Stimulated activated CD4-positive, alpha-beta T cell treated with anti-CD3 and anti-CD28 coated beads, Interleukin-1b, Interleukin-23, amount 100 ng/mL, for 24 hours (primary cell): ENCODE results near the gene CIPC.

Experiments
- DNase-seq, 4 experiments: peaks; one replicate each; pipeline ENCODE4 v3.0.0-alpha.2; 2020; ENCODE audit warnings: low read depth in 4 of 4, low spot score in 1 of 4

CIPC gene

DNA sequence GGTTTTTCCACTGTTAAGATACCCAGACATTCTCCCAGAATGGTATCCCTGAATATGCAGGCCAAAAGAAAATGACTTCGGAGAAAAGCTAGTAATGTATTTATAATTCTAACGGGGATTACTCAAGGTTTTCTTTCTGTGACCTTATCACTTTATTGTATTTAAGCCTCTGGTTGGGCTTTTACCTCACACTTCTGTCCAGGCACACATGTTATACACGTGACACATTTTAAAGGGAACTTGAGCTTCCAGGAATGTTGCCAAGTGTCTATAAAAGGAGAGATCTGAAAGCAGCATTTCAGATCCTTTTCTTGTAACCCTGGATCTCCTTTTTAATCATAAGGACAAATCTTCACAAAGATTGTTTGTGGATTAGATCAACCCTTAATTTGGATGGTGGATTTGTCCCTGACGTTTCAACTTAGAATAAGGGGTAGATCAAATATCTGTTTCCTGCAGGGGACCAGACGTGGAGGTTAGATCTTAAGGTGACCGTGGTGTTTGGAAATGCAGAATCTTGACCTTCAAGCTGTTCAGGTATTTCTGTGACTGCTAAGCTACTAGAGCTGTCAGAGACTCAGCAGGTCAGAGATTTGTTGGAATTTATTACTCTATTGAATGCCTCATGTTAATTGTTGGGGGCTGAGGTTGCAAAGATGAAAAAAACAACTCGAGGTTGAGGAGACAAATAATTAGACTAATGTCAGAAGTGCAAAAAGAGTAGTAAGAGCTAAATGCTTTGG, 1.5 kb downstream of the CIPC start:
- no peak for DNase-seq

- no peak for DNase-seq
Measured at GRCh38 chr14:77100961-77101360, 2.9 kb downstream of the CIPC start.

DNA sequence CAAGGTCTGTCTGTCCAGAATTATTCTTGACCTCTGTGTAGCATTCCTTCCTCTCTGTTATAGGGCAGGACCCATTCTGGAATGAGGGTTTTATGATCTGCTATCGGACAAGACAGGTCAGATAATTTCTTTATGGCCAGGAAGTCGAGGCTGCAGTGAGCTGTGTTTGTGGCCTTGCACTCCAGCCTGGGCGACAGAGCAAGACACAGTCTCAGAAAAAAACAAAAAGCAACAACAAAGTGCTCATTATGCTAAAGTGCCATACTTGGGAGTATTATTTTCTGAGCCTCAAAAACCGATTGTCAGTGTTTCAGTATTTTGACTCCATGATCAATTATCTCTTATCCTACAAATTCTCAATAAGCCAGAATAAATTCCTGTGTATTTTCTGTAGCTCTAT, 4.1 kb downstream of the CIPC start:
- no peak for DNase-seq

DNA sequence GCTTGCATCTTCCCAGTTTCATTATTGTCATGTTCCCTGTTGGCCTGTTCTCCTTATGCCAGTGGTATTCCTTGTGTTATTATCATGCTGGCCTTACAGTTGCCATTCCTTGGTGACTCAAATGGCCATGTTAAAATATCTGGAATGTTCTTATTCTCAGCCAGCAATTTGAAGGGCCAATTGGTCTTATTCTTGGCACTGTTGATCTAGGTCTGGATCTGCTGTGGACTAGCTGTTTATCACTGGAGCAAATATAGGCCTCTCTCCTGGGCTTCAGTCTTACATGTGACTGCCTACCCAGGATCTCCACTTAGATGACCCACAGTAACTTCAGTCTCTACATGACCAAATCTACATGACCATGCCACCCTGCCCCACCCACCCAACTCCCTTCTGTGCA, 5.4 kb downstream of the CIPC start:
- DNase-seq, result no peak

- DNase-seq, result no peak
Measured at GRCh38 chr14:77103951-77104350, 5.9 kb downstream of the CIPC start.

DNA sequence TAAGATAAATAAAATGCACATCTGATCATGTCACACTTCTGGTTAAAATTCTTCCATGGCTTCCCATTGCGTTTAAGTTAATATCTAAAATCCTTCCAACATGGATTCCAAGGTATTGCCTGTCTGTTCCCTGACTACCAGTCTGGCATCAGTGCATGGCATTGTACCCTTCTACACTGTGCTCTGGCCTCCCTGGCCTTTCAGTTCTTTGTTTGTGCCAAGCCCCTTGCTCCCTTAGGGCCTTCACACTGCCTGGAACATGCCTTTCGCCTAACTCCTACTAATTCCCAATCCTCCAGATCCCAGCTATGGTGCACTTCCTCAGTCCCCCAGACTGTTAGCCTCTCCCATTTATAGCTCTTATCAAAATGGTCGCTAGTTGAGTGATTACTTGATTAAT, 6.3 kb downstream of the CIPC start:
- DNase-seq, result no peak

- no peak for DNase-seq
Measured at GRCh38 chr14:77105145-77105939, 7.3 kb downstream of the CIPC start.

DNA sequence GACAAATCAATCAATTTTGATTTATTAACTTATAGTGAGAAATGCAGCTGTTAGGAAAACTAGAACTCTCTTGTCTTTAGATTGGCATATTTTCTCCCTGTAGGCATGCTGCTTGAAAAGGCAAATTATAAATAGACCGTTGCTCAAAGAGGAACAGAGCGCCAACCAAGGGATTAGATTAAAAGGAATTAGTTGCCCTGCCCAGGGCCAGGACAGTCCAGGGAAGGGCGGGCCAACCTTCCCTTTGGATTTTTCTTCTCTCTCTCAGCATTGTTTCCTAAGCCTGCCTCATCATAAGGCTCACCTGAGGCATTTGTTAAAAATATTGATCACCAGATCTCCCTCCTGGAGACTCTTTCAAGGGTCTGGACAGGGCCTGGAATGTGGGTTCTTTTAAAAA, 8.6 kb downstream of the CIPC start:
- no peak for DNase-seq

DNA sequence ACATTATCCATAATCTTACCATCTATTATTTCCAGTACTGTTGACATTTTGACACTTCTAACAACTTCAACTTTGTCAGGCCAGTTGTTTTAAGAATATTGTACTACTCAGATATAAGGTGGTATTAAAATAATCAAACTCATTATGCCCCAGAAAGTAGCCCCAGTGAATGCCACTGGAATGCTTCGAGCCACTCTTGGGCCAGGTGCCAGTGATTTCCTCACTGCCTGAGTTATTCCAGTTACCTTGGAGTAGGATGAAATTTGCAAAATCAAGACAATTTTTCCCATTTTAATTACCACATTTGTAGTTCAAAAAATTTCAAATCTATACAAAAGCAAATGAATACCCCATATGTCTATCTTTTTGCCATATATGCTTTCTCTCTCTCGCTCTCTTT, 9.2 kb downstream of the CIPC start:
- no peak for DNase-seq

GRCh38 chr14:77108753-77109152, 10.7 kb downstream of the CIPC start:
- no peak for DNase-seq

GRCh38 chr14:77109656-77110055, 11.6 kb downstream of the CIPC start:
- no peak for DNase-seq

GRCh38 chr14:77110286-77110685, 12.2 kb downstream of the CIPC start:
- no peak for DNase-seq

GRCh38 chr14:77111021-77111420, 13.0 kb downstream of the CIPC start:
- no peak for DNase-seq

DNA sequence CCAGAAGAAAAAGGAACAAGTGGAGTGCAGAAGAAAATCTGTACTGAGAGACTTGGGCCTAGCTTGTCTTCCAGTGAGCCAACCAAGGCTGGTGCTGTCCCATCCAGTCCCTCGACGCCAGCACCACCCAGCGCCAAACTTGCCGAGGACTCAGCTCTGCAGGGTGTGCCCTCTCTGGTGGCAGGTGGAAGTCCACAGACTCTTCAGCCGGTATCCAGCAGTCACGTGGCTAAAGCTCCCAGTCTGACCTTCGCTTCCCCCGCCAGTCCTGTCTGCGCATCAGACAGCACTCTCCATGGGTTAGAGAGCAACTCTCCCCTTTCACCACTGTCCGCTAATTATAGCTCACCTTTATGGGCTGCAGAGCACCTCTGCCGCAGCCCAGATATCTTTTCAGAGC, 15.6 kb downstream of the CIPC start:
- no peak for DNase-seq

DNA sequence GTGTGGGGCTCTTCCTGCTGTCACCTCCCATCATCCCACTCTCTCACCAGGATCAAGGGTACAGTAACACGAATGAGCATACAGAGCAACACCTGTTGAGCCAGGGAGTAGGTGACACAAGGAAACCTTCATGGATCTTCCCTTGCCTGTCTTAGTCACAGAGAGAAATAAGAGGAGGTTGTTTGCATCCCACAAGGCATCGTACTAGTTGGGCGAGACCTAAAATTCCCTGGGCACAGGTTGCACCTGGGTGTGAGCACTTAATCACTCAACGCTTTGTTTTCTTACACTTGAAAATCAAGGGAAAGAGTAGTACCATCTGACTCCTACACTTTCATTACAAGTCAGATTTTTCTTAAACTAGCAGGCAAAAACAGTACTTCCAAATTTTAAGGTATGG, 16.6 kb downstream of the CIPC start:
- DNase-seq, result no peak

GRCh38 chr14:77116172-77116817, 18.2 kb downstream of the CIPC start:
- no peak for DNase-seq

- no peak for DNase-seq
Measured at GRCh38 chr14:77119851-77120250, 21.8 kb downstream of the CIPC start.

DNA sequence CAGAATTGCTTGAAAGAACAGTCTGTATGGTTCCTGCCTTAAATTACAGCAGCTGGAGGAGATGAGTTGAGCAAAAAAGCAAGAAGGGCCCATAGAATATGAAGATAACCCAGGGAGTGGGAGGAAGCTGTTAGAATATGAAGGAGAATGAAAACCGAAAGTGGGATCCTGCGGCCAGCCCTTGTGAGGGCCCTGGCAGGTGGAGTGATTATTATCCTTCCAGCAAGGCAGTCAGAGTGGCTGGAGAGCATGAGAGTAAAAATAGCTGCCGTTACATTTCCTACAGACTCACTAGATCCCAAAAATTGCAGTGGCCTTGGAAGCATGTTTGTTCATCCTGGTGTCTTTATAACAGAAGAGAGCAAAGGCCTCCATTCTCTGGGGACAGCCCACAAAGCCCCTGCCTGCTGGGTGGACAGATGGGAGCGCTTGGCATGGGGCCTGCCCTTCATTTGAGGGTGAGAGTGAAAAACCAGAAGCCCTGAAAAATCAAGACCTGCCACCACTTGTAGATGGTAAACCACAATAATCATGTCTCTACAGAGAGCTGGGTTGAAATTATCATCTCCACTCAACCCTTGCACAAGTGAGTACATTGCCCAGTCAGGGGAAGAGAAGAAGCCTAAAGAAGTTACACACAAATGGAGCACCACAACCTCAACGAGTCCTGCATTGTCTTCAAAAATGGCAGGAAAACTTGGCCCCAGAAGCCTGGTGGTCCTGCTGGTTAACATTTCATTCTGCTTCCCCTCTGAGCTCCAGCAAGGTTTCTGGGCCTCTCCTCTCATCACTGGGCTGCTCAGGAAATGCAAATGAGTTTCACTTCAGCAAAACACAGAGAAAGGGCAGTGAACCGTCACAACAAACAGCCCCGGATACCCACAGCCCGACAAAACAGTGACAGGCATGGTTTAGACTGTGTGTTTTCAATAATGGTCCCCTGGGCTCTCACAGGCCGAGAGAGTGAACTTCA, 23.0 kb downstream of the CIPC start:
- no peak for DNase-seq

DNA sequence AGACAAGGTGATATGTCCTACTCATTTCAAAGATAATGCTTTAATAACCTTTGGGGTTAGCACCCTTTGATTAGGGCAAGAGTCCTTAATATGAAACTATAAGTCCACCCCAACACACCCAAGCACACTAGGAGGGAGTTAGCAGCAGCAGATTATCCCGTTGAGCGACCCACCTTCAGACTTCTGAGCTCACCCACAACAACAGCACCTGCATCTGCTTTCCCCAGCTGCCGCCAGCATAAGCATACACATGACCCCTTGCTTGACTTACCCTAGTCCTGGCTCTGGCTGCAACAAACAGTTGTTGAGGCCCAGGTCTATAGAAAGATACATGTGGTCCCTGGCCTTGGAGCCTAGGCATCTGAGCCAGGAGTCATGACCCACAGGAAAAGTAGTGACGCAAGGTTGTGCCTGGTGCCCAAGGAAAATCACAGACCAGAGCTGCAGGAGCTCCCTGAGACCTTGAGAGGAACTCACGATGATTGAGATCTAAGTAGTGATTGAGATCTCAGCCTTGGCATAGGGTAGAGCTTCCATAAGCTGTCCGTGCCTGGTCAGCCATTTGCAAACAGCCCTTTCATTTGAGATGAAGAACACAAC, 24.6 kb downstream of the CIPC start:
- no peak for DNase-seq
